ENCODE data around the gene GPAT3.
A peak's percentile ranks its signal among the peaks of the same experiment; 100 is the strongest.

Gene GPAT3

DNA sequence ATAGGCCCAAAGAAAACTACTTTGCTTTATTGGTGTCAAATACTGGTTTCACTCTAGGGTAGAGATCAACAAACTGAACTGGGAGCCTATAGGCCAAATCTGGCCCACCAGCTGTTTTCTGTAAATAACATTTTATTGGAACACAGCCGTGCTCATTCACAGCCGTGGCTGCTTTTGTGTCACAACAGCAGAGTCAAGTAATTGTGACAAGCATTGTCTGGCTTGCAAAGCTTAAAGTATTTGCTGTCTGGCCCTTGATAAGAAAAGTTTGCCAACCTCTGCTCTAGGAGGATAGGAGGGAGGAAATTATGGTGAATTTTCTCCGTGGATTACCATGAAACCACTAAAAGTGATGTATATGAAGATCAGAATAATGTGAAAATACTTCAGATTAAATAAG lies 53.4 kb downstream of the GPAT3 start:
- TF ChIP-seq EZH2phosphoT487 (IDR thresholded peaks at IDR 0.05; ENCODE audit: borderline replicate concordance, low read length), result no peak
- no peaks in the 10 kb centered on the region for H3F3A ChIP-seq (ENCODE audit: control insufficient read depth, insufficient read depth)
- H3K4me2 ChIP-seq (ENCODE audit: low read length), result no peak overlapping the region
- H4K20me1 ChIP-seq (ENCODE audit: control insufficient read depth, insufficient read depth, low read depth, low read length), result no peaks in the 10 kb centered on the region
- no peaks in the 10 kb centered on the region for H3K9me3 ChIP-seq (ENCODE audit: control insufficient read depth, insufficient read depth, low read length)
- H3K9me2 ChIP-seq (replicated peaks; ENCODE audit: control insufficient read depth, low read length), result no peaks in the 10 kb centered on the region
- H3K36me3 ChIP-seq (ENCODE audit: control insufficient read depth, low read length), result no peaks in the 10 kb centered on the region
- no peaks in the 10 kb centered on the region for H3K79me2 ChIP-seq (ENCODE audit: control insufficient read depth, low read length)
- no peak overlapping the region for H3K4me3 ChIP-seq (ENCODE audit: low read length)
- no peaks in the 10 kb centered on the region for H3K27me3 ChIP-seq (ENCODE audit: control insufficient read depth, low read length)
- no peak overlapping the region for H3K27ac ChIP-seq (ENCODE audit: low read depth, low read length)
- no peaks in the 10 kb centered on the region for H3K4me1 ChIP-seq (ENCODE audit: control insufficient read depth, low read length)

DNA sequence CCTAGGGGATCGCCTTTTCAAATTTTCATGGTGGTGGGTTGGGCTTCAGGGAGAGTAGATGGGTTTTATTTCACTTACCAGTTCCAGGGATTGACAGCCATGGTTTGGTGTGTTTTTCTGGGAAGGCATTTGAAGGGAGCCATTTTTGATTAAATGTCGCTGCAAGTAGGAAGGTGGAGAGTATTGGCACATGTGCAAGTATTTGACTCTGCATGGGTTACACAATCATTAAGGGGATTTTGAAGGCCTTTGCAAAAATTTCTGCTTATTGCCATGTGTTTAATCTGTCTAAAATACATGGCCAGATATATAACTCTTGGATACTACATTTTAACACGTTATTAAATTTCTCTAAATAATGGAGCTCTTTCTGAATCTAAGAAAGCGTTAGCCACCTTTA lies 55.1 kb downstream of the GPAT3 start:
- Histone ChIP-seq H3K9me3 (ENCODE audit: control insufficient read depth, insufficient read depth, low read length) (no peaks in the 10 kb centered on the region), H3K4me1 (ENCODE audit: control insufficient read depth, low read length) (no peaks in the 10 kb centered on the region), H4K20me1 (ENCODE audit: control insufficient read depth, insufficient read depth, low read depth, low read length) (no peaks in the 10 kb centered on the region), H3K27me3 (ENCODE audit: control insufficient read depth, low read length) (no peaks in the 10 kb centered on the region), H3K36me3 (ENCODE audit: control insufficient read depth, low read length) (no peaks in the 10 kb centered on the region), H3K27ac (ENCODE audit: low read depth, low read length) (no peak overlapping the region), H3F3A (ENCODE audit: control insufficient read depth, insufficient read depth) (no peaks in the 10 kb centered on the region), H3K4me2 (ENCODE audit: low read length) (no peak overlapping the region), H3K9me2 (replicated peaks; ENCODE audit: control insufficient read depth, low read length) (no peaks in the 10 kb centered on the region), H3K79me2 (ENCODE audit: control insufficient read depth, low read length) (no peaks in the 10 kb centered on the region), H3K4me3 (ENCODE audit: low read length) (no peak overlapping the region)
- TF ChIP-seq, protein P1, sequence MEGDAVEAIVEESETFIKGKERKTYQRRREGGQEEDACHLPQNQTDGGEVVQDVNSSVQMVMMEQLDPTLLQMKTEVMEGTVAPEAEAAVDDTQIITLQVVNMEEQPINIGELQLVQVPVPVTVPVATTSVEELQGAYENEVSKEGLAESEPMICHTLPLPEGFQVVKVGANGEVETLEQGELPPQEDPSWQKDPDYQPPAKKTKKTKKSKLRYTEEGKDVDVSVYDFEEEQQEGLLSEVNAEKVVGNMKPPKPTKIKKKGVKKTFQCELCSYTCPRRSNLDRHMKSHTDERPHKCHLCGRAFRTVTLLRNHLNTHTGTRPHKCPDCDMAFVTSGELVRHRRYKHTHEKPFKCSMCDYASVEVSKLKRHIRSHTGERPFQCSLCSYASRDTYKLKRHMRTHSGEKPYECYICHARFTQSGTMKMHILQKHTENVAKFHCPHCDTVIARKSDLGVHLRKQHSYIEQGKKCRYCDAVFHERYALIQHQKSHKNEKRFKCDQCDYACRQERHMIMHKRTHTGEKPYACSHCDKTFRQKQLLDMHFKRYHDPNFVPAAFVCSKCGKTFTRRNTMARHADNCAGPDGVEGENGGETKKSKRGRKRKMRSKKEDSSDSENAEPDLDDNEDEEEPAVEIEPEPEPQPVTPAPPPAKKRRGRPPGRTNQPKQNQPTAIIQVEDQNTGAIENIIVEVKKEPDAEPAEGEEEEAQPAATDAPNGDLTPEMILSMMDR (IDR thresholded peaks at IDR 0.05; ENCODE audit: low read depth, low read length, poor library complexity, severe bottlenecking), result no peak
- no peak for TF ChIP-seq EZH2phosphoT487 (IDR thresholded peaks at IDR 0.05; ENCODE audit: borderline replicate concordance, low read length)

DNA sequence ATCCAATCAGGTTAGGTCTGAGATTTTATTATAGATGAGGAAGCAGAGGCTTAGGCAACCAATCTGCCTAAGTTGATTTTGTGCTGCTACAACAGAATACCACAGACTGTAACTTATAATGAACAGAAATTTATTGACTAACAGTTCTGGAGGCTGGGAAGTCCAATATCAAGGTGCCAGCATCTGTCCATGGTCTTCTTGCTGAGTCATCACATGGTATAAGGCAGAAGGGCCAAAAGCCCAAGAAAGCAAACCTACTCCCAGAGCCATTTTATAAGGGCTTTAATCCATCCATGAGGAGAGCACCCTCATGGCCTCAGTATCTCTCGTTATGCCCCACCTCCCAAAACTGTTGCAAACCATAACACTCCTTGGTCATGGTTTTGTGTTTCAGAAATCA lies 55.8 kb downstream of the GPAT3 start:
- Histone ChIP-seq H3K79me2 (ENCODE audit: control insufficient read depth, low read length) (no peaks in the 10 kb centered on the region), H3K9me3 (ENCODE audit: control insufficient read depth, insufficient read depth, low read length) (no peaks in the 10 kb centered on the region), H3K4me1 (ENCODE audit: control insufficient read depth, low read length) (no peaks in the 10 kb centered on the region), H3F3A (ENCODE audit: control insufficient read depth, insufficient read depth) (no peaks in the 10 kb centered on the region), H3K9me2 (replicated peaks; ENCODE audit: control insufficient read depth, low read length) (no peaks in the 10 kb centered on the region), H3K4me2 (ENCODE audit: low read length) (no peak overlapping the region), H4K20me1 (ENCODE audit: control insufficient read depth, insufficient read depth, low read depth, low read length) (no peaks in the 10 kb centered on the region), H3K36me3 (ENCODE audit: control insufficient read depth, low read length) (no peaks in the 10 kb centered on the region), H3K27me3 (ENCODE audit: control insufficient read depth, low read length) (no peaks in the 10 kb centered on the region), H3K4me3 (ENCODE audit: low read length) (no peak overlapping the region), H3K27ac (ENCODE audit: low read depth, low read length) (no peak overlapping the region)
- TF ChIP-seq, protein P1 (IDR thresholded peaks at IDR 0.05; ENCODE audit: low read depth, low read length, poor library complexity, severe bottlenecking), result no peak

DNA sequence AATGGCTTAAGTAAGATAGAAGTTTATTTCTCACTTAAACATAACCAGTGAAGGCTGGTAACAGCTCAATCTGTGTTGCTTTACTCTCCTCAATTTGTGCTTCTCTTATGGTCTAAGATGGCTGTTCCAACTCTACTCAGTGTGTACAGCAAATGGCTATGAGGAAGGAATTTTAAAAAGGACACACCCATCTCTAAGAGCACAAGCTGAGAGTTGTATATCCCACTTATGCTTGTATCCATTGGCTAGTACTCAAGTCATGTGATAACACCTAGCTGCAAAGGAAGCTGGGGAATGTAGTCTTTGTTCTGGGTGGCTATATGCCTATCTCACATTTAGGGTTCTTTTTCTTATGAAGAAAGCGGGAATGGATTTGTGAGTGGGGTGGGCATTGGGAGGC lies 63.3 kb downstream of the GPAT3 start:
- Histone ChIP-seq H4K20me1 (ENCODE audit: control insufficient read depth, insufficient read depth, low read depth, low read length) (no peaks in the 10 kb centered on the region), H3K79me2 (ENCODE audit: control insufficient read depth, low read length) (no peaks in the 10 kb centered on the region), H3K27me3 (ENCODE audit: control insufficient read depth, low read length) (no peaks in the 10 kb centered on the region; the same call in 1 of the 2 replicates), H3K9me2 (replicated peaks; ENCODE audit: control insufficient read depth, low read length) (no peaks in the 10 kb centered on the region), H3K27ac (ENCODE audit: low read depth, low read length) (no peak overlapping the region), H3K4me3 (ENCODE audit: low read length) (no peak overlapping the region), H3K4me2 (ENCODE audit: low read length) (0 out of 2 replicates have a peak overlapping the region, but pooled peaks have one; percentile 10), H3K9me3 (ENCODE audit: control insufficient read depth, insufficient read depth, low read length) (no peaks in the 10 kb centered on the region; the same call in 1 of the 2 replicates), H3K4me1 (ENCODE audit: control insufficient read depth, low read length) (no peaks in the 10 kb centered on the region), H3F3A (ENCODE audit: control insufficient read depth, insufficient read depth) (no peaks in the 10 kb centered on the region), H3K36me3 (ENCODE audit: control insufficient read depth, low read length) (no peaks in the 10 kb centered on the region)
- TF ChIP-seq, protein P1 (IDR thresholded peaks at IDR 0.05; ENCODE audit: low read depth, low read length, poor library complexity, severe bottlenecking), result no peak
- no peak for TF ChIP-seq EZH2phosphoT487 (IDR thresholded peaks at IDR 0.05; ENCODE audit: borderline replicate concordance, low read length)
